ENCODE measurements around the gene ARL2. TPM values are rescaled to one million over a fixed set of nuclear protein-coding genes. Genes with fewer than 3 reads are reported as not detected.
"Not testable (repeated sequence)": the region's sequence is repeated elsewhere in the genome, so short reads cannot be mapped to it uniquely, and the experiment has no call there.

ARL2 gene
- total and polyA plus RNA-seq, 10 donors: 44.5 to 110 (median 58.9) TPM

DNA sequence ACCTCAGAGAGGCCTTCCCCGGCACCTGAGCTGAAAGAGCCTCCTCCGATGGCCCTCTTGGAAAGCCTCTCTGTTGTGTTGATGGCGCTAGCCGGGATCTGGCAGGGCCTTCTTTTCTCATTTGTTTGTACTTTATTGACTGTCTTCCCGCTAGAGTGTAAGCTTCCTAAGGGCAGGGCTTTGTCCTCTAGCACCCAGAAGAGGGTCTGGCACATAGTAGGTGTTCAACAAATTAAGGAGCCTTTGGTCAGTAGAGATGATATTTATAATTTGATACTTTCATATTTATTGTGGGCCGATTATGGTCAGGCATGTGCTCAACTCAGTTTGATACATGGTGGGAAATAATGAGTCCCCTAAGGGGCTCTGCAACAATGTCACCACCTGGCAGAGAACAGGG, 4.0 kb downstream of the ARL2 start:
- DNase-seq: no peak
- no peaks in the 10 kb centered on the region for H3K27me3 ChIP-seq (replicated peaks in 1 of 7)
- intact Hi-C loops (cut with DNase I; ENCODE audit: low total_unique reads): no loop called here
- WGBS, 5 donors: 94 to 97% (median 96%) methylated on average over 6 of the region's 6 CpGs
- peaks cover 0 to 54% (median 38%) of the 10 kb centered on the region in 6 donors for H3K36me3 ChIP-seq
- H3K27ac ChIP-seq: no peak overlapping the region
- TF ChIP-seq POLR2AphosphoS5 (IDR thresholded peaks at IDR 0.05) (no peak), POLR2A (IDR thresholded peaks at IDR 0.05) (no peak), CTCF (IDR thresholded peaks at IDR 0.05 in 8 of 11, conservative IDR thresholded peaks at IDR 0.05 in 3 of 11) (no peak)
- no peak overlapping the region for H3K4me3 ChIP-seq
- H3K9me3 ChIP-seq: no peaks in the 10 kb centered on the region
- peaks cover 11 to 65% (median 26%) of the 10 kb centered on the region in 6 donors for H3K4me1 ChIP-seq

DNA sequence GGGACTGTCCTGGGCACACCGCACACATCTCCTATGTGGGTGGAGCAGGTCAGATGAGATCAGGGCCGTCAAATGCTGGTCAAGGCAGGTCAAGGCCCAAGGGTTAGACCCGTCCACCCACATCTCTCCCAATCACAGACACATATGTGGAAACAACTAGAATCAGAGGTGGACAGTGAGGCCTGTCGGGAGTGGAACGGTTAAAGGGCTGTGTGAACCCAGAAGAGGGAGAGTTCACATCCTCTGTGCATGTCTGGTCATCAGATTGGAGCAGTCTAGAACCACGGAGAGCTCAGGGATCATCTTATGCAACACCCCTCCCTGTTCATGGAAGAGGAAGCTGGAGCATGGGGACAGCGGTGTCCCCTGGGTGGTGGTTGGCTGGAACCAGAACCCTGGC, 5.9 kb downstream of the ARL2 start:
- H3K9me3 ChIP-seq: no peaks in the 10 kb centered on the region
- TF ChIP-seq CTCF (IDR thresholded peaks at IDR 0.05 in 8 of 11, conservative IDR thresholded peaks at IDR 0.05 in 3 of 11) (no peak), POLR2AphosphoS5 (IDR thresholded peaks at IDR 0.05) (no peak), POLR2A (IDR thresholded peaks at IDR 0.05) (no peak)
- H3K4me1 ChIP-seq: peaks cover 4 to 53% (median 15%) of the 10 kb centered on the region in 6 donors
- WGBS, 5 donors: 77 to 90% (median 80%) methylated on average over 7 of the region's 7 CpGs
- no peak overlapping the region for H3K27ac ChIP-seq
- intact Hi-C loops (cut with DNase I; ENCODE audit: low total_unique reads): no loop called here
- H3K4me3 ChIP-seq: no peak overlapping the region
- H3K36me3 ChIP-seq: peaks cover 0 to 54% (median 38%) of the 10 kb centered on the region in 6 donors
- H3K27me3 ChIP-seq (replicated peaks in 1 of 7): no peaks in the 10 kb centered on the region
- no peak for DNase-seq

- Histone ChIP-seq H3K27me3 (replicated peaks in 1 of 7) (no peaks in the 10 kb centered on the region), H3K4me1 (peaks cover 0 to 41% (median 6%) of the 10 kb centered on the region in 6 donors), H3K27ac (no peak overlapping the region), H3K36me3 (peaks cover 0 to 54% (median 38%) of the 10 kb centered on the region in 6 donors), H3K4me3 (no peak overlapping the region), H3K9me3 (no peaks in the 10 kb centered on the region)
- 64 to 83% (median 75%) methylated on average over 3 of the region's 3 CpGs for WGBS, 5 donors
- intact Hi-C loops (cut with DNase I; ENCODE audit: low total_unique reads): no loop called here
- TF ChIP-seq CTCF (IDR thresholded peaks at IDR 0.05 in 8 of 11, conservative IDR thresholded peaks at IDR 0.05 in 3 of 11): no peak
- TF ChIP-seq POLR2AphosphoS5 (IDR thresholded peaks at IDR 0.05): no peak
- TF ChIP-seq POLR2A (IDR thresholded peaks at IDR 0.05): no peak
- no peak for DNase-seq
These were observed 7.0 kb downstream of the ARL2 start for GRCh38 chr11:65021003-65021402.

DNA sequence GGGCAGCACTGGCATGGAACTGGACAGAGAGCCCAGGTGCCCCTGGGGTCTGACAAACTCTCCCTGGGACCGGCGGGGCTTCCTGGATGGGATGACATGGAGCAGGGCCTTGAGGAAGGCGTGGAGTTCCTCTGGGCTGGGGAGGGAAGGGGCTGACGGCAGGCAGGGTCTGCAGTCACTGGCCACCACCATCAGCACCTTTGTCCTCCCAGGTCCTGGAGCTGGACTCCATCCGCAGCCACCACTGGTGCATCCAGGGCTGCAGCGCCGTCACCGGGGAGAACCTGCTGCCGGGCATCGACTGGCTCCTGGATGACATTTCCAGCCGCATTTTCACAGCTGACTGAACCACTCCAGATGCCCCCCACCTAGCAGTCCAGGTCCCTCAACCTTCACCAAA, 7.5 kb downstream of the ARL2 start:
- TF ChIP-seq CTCF (IDR thresholded peaks at IDR 0.05 in 8 of 11, conservative IDR thresholded peaks at IDR 0.05 in 3 of 11) (no peak), POLR2A (IDR thresholded peaks at IDR 0.05) (no peak), POLR2AphosphoS5 (IDR thresholded peaks at IDR 0.05) (peak in 1 of 3 donors; percentile 18)
- intact Hi-C loops (cut with DNase I; ENCODE audit: low total_unique reads): no loop called here
- H3K4me1 ChIP-seq: peaks cover 0 to 38% (median 6%) of the 10 kb centered on the region in 6 donors
- no peak overlapping the region for H3K27ac ChIP-seq
- no peaks in the 10 kb centered on the region for H3K9me3 ChIP-seq
- H3K4me3 ChIP-seq: no peak overlapping the region
- WGBS, 5 donors: 77 to 99% (median 88%) methylated on average over 3 to 11 of the region's 11 CpGs
- peaks cover 0 to 54% (median 38%) of the 10 kb centered on the region in 6 donors for H3K36me3 ChIP-seq
- no peak for DNase-seq
- no peaks in the 10 kb centered on the region for H3K27me3 ChIP-seq (replicated peaks in 1 of 7)

- 75 to 84% (median 75%) methylated on average over 8 of the region's 8 CpGs for WGBS, 5 donors
- H3K27ac ChIP-seq; H3K9me3 ChIP-seq; H3K4me3 ChIP-seq; intact Hi-C loops (cut with DNase I; ENCODE audit: low total_unique reads); DNase-seq; H3K27me3 ChIP-seq (replicated peaks in 1 of 7): not testable (repeated sequence)
- Histone ChIP-seq H3K4me1 (peaks cover 8 to 44% (median 14%) of the 10 kb centered on the region in 6 donors), H3K36me3 (peaks cover 0 to 41% (median 34%) of the 10 kb centered on the region in 6 donors)
These were observed 9.5 kb downstream of the ARL2 start for GRCh38 chr11:65023502-65023901.
